IPS DF 4.7 (cell line): Measurements from ENCODE around the gene DYSF.

Experiments
- DNase-seq: peaks from one replicate; pipeline ENCODE4 v3.0.0-alpha.2; 2013; ENCODE audit warnings: low spot score; ENCODE audit errors: extremely low read depth

DYSF gene

DNA sequence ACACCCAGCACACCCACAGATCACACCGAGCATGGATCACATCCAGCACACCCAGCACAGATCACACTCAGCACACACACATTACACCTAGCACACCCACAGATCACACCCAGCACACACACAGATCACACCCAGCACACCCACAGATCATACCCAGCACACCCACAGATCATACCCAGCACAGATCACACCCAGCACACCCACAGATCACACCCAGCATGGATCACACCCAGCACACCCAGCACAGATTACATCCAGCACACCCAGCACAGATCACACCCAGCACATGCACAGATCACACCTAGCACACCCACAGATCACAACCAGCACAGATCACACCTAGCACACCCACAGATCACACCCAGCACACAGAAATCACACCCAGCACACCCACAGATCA, 118.6 kb downstream of the DYSF start:
- DNase-seq = no peak

DNA sequence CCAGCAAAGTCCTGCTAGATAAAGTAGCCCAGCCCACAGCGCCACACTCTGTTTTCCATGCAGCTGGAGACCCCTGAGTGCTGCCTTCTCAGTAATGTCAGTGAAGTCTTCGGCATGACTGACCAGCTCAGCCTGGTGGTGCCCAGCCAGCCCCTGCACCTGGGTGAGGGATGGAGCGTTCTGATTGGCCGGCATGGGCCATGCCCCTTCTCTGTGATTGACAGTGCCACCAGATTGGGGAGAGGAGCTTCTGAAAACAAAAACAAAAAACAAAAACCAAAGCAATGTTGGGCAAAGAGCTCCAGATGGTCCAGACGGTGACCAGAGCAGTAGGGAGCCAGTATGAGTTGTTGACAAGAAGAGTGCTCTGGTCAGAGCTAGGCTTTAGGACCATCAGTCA, 122.6 kb downstream of the DYSF start:
- DNase-seq = no peak

DNA sequence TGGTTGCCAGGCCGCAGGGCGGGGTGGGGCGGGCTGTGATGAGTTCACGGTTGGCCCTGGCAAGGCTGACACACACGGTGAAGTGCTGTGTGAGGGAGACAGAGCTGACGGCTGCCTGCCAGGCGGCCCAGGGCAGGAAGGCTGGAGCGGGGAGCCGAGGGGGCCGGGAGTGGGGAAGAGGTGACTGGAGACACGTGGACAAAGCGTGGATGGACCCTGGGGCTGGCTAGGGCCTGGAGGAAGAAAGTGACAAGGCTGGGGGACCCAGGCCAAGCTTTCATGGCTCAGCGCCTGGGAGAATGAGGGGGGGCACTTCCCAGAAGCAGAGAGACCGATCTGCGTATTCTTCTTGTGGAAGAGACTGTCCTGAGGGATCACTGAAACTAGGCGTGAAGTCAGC, 123.2 kb downstream of the DYSF start:
- DNase-seq = no peak

DNA sequence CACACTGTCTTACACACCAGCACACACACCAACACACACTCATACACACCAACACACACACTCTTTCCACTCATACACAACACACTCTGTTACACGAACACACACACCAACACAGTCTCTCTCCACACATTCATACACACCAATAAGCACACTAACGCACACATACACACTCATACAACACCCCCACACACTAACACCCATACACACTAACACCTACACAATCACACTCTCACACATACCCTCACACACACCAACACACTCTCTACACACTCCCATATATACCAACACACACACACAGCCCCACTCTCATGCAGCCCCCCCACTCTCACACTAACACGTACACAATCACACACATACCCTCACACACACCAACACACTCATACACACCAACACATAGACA, 123.8 kb downstream of the DYSF start:
- no peak for DNase-seq

DNA sequence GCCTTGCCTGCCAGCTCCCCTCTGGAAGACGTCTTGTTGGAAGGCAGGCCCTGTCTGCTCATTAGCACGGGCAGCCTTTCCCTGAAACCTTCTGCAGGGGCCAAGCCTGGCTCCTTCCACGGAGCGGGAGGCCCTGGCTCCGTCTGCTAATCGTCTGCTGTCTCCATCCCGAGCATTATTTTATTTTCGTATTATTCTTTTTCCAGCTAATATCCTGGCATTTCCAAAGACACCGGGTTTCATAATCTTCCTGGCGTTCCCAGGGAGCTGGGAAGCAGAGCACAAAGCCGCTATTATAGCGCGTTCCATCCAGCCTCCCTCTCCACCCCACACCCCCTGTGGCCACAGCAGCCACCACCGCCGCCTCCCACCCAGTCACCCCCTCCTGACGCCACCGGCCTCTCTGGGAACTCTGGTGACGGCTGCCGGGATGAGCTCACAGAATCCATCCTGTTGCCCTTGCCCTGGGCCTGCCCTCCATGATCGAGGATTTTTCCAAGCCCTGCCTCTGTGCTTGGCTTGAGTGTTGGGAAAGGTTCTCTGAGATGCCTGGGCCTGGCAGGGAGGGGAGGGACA, 125.5 kb downstream of the DYSF start:
- no peak for DNase-seq

DNA sequence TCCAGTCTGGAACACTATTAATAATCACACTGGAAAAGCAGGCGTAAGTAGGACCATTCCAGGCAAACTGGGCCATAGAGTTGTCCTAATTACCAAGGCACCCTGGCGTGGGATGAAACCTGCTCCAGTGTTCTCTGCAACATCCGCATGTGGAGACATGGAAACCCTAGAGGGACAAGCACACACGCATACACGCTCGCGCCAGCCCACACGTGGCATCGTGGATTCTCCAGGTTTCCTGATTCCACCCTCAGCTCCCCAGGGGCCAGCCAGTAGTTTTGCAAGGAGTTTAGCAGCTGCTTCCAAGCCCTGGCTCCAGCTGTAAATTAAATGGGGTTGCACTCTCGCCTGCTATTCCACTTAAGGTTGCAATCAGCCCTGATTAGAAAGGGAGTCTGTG, 127.7 kb downstream of the DYSF start:
- DNase-seq = no peak

DNA sequence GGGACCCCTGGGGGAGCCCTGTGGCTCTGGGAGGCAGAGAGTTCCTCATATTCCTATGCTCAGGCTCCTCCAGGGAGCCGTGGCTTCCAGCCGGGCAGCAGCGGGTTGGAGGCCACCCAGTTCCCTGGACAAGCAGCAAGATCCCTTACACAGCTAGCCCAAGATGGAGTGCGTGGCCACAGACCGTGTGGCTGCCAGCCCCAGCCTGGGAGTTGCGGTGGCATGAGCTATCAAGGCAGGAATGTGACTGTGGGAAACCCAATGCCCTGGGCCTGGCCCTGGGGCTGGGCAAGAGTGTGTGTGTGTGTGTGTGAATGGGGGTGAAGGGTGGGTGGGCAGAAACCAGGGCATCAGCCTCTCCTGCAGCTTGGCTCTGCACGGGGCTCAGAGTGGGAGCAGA, 130.5 kb downstream of the DYSF start:
- no peak for DNase-seq

DNA sequence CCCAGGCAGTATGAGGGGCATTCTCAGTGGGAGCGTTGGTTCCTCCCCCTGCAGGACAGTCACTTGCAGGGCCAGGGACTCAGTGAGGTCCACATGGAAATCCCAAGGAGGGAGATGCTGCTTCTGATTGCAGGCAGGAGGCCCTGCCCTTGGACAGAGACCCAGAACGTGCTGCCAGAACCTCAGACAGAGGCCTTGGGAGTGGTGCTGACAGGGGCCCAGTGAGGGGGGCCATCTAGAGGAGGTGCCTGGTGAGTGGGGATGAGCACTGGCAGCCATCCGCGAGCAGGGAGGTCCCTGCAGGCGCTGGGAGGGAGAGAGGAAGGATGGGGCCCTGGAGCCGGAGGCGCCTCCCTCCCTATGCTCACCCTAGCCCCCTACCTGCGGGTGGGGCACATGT, 133.1 kb downstream of the DYSF start:
- no peak for DNase-seq

DNA sequence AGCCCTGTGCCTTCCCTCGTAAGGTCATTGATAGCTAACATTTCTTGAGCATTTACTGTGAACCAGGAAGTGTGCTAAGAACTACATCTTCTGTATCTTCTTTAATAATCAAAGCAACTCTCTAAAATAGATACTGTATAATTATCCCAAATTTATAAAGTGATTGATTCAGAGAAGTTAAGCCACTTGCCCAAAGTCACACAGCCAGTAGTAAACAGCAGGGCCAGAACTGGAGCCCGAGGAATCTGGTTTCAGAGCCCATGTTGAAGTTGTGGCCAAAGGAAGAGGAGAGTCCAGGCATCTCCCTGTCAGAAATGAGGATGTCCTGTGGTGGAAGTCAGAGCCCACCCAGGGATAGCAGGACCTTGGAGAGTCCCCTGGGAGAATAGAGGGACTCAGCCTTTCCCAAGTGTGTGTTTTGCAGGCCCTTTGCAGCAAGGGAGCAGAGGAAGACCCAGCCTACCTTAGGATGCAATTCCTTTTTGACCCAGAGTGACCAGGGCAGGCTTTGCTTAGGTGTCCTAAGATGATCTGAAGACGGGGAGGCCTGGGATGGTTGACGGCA, 134.2 kb downstream of the DYSF start:
- DNase-seq = no peak

DNA sequence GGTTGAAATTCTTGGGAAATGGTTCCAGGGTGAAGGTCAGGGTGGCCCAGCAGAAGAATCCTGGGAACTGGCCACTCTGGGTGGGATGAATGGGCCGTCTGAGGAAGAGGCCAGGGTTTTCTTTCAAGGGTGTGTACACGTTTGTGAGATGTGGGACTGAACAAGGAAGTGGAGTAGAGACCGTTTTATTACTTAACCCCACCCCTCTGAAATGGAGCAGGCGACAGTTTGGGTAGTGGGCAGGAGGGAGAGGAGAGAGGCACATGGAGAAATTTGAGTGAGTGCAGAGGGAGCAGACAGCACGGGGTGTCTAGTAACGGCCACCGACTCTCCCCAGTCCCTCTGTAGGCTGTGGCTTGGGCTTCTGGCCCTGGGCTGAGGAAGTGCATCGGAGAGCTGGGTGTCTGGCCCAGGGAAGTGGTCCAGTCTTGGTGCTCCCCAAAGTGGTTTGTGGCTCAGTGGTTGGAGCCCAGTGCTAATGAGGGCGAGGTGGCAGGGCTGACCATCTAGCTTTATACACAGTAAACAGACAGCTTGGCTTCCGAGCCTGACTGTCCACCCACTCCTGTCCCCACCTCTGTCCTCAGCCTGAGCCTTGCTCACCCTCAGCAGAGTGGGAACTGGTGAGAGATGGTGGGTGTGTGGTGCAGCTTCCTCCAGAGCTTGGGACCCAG, 135.3 kb downstream of the DYSF start:
- no peak for DNase-seq

DNA sequence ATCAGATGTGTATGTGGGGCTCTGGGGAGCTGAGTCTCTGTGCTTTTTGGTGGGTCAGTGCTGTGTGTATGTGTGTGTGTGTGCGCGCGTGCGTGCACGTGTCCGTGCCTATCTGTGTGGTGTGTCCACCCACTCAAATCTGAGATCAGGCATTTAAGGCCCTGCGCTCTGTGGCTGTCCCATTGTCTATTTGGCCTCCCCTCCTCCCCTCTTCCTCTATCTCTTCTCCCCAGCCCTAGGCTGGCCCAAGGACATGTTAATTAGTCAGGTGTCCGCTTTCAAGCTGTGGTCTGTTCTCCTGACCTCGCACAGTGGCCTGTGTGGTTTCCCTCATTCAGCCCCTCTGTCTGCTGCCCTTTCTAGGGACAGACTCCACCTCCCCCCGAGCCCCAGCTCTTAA, 136.4 kb downstream of the DYSF start:
- no peak for DNase-seq

DNA sequence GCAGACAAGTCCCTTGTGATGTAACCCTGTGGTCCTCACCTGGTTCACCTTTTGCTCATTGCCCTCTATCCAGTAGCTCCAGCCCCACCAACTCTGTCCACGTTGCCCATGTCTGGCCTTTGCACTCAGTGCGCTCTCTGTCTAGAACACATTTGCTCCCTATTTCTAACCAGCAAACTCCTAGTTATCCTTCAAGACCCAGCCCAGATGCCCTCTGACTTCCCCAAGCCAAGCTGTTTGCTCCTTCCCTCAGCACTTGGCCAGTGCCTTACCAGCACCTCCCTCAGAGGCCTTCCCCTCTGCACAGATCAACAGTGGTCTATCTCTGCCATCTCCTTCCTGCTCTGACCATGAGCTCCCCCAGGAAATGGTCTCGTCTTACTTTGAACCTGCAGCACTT, 137.7 kb downstream of the DYSF start:
- no peak for DNase-seq

DNA sequence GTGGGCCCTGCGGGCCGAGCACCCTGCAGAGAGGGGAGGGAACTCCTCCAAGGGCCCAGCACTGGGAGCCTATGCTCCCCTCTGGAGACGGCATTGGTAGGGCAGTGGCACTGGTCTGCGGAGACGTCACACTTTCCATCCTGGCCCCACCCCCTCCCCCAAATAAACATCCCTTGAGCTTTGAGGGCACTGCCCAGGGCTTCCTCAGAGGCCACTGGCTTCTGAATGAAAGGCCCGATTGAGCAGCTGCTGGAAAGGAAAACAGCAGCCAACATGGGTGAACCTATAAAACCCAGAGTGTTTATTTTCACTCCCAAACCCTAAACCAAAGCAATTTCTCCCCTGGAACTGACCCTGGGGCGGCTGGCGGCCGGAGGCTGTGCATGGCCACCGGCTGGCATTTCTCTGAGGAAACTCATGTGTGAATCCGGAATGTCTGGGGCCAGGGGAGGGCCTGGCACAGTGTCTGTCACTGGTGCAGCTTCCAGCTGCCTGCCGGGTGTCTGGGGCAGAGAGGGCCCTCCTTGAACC, 138.9 kb downstream of the DYSF start:
- no peak for DNase-seq

DNA sequence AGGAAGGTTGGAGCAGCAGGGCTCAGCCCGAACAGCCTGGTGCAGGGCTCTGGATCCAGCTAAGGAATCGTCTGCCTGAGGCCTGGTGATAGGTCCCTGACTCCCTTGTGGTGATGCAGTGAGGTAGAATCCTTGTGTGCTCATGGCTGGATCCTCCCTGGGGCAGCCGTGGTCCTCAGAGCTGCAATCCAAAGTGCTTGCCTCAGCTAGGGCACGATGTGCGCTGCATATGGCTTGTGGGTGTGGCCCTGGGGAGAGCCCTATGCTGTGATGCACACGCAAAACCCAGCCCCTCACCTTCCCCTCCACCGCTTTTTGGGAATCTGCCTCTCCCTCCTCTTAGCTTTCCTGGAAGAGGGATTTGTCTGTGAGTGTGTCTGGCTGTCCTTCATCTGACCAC, 142.2 kb downstream of the DYSF start:
- DNase-seq = no peak

DNA sequence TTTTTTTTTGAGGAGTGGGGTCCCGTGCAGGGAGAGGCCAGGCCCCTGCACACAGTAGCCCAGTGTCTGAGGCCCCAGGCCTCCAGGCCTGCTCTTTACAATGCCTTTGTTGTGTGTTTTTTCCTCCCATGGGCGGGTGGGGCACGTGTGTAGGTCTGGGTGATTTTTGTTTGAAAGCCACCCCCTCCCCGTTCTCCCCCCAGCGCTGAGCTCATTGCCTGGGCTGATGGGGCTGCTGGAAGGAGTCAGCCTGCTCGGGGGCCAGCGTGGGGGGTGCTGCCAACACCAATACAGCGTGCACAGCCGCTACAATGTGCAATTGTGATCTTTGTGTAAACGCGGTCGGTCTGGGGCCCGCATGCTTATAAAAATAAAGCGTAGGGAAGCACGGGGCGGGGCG, 142.7 kb downstream of the DYSF start:
- DNase-seq = no peak

DNA sequence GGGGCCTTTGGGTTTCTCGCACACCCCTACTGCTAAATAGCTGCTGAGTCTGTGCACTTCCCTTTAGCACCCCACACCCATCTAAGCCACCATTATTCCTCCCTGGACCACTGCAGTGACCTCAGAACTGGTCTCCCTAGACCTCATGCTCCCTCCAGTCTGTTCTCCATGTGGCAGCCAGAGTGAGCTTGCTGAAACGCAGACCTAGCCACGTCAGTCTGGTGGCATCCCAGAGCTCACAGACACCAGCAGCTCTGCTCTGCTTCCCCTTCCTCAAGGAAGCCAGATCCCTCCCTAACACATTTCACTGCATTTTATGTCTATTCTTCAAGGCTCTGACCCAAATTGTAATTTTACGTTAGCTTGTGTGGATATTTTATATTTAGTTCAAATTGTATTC, 144.4 kb downstream of the DYSF start:
- DNase-seq = no peak

DNA sequence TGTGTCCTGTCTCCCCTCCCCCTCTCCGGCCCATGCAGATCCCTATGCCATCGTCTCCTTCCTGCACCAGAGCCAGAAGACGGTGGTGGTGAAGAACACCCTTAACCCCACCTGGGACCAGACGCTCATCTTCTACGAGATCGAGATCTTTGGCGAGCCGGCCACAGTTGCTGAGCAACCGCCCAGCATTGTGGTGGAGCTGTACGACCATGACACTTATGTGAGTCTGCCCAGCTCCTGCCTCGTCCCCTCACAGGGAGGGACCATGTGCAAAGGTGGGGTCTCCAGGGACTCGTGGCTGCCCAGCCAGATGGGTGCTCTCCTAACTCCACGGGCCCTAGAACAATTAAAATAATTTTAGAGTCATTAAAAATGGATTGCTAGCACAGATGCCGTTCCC, 145.2 kb downstream of the DYSF start:
- DNase-seq = no peak

DNA sequence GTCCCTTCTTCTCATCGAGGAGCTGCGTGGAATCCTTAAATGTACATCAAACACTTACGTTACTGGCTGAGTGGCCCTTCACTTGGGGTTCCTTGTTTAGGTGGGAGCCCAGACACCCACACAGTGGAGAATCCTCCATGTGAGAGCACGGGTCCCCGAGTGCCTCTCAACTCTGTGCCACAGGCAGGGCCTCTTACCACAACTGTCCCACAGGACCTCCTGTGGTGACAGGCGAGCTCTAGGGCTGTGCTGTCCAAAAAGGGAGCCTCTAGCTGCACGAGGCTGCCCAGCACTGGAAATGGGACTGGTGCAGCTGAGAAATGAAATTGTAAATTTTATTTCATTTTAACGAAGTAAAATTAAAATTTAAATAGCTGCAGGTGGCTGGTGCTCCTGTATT, 145.7 kb downstream of the DYSF start:
- no peak for DNase-seq

DNA sequence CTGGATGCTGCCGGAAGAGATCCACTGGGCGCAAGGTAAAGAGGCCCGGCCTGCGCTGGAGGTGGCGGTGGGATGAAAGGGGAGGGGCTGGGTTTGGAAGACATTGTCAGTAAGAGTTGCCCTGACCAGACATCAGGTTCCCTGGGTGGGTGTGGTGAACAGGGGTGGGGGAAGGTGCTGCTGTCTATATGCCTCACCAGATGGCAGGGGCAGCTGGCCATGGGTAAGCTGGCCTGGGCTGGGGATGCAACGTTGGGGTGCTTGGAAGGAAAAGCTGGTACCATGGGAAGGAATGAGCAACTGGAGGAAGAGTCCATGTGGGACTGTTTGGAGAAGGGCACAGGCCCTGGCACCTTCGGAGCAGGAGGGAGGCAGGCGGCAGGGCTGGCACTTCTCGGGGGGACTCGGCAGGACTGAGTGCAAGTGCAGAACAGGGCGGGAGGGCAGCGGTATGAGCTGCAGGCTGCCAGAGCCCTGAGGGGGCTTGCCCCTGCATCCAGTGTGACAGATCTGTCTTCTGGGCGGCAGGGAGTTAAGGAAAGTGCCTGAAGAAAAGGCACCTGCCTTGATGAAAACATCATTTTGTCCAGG, 146.4 kb downstream of the DYSF start:
- DNase-seq = no peak

DNA sequence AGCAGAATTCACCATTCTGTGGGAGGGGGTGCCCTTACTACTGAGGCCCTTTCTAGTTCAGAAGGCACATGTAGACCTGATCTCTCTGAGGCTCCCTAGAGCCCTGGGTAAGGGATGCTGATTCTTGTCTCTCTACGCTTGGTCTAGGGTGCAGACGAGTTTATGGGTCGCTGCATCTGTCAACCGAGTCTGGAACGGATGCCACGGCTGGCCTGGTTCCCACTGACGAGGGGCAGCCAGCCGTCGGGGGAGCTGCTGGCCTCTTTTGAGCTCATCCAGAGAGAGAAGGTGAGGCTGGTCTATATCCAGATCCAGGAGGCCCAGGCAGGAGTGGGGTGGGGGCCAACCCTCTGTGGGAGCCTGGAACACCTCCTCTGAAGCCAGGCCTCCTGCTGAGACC, 147.2 kb downstream of the DYSF start:
- no peak for DNase-seq

DNA sequence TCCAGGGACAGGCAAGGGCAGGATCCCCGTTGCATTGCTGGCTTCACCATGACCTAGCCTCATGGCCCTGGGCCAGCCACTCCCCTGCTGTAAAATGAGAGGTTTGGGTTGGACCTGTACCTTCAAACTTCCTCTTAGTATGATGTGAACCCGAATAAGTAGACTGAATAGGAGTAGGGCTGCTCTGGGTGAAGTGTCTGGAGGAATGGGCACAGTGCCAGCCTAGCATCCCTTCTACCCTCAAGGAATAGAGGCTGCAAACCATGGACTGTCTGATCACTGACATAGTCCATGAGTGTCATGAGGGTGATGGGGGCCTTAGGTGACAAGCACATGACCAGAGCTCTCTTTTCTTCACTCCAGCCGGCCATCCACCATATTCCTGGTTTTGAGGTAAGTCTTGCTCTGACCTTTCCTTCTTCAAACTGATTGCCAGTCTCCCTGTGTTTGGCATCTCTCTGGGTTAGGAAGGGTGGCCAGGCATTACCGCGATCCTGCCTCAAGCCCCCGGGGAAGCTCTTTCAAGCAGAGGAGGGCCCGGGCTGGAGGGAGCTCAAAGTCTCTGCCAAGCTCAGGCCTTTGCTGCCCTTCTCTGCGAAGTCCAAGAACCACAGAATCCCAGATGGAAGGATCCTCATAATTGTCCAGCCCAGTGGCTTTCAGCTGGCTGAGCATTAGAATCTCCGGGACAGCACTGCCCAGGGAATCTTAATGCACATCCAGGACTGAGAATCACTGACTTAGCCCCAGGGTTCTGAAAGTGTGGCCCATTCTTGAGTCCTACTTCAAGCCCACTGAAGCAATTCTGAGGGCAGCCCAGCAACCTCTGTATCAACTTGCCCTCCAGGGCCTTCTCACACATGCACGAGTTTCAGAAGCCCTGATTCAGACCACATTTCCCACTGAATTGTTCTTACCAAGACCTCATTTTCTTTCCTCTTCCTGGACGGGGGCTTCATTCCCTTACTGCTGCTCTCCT, 148.1 kb downstream of the DYSF start:
- no peak for DNase-seq

DNA sequence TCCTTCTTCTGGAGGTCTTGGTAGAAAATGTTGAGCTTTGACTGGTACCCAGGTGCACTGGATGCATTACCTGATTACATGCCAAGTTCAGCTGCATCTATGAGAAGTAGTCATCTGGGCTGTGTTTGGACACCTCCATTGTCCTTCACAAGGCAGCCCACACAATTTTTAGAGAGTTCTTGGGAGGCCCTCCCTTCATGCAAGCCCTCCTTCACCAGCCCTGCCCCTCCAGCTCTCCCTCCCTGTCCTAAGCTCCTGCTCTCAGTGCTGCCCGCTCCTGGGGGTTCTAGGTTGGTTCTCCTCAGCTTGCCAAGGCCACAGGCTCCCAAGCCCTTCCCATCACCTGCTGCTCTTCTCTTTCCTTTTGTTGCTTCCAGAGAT, 148.7 kb downstream of the DYSF start:
- no peak for DNase-seq
